Bronchial epithelial cell (primary cell): Measurements from ENCODE around the gene FBN3. TPM values are rescaled to one million over a fixed set of nuclear protein-coding genes. Genes with fewer than 3 reads are reported as not detected.
"Not testable (repeated sequence)": the region's sequence is repeated elsewhere in the genome, so short reads cannot be mapped to it uniquely, and the experiment has no call there.

Experiments
- DNase-seq: peaks from one replicate; pipeline ENCODE4 v3.0.0-alpha.2; 2010; ENCODE audit warnings: low read depth
- FAIRE-seq: peaks from 2 replicates; lab custom pipeline; 2011; peaks lifted over from hg19 to GRCh38; lab: Jason Lieb, UNC
- H3K27me3 ChIP-seq: 2 replicates; pipeline ENCODE4 v1.5.1; 2011; ENCODE audit warnings: low read length; ENCODE audit not compliant: control insufficient read depth, insufficient read depth
- H3K36me3 ChIP-seq: 2 replicates; pipeline ENCODE4 v1.5.1; 2011; ENCODE audit warnings: low read length; ENCODE audit not compliant: control insufficient read depth, insufficient read depth
- H3K4me3 ChIP-seq: 2 replicates; pipeline ENCODE4 v1.5.1; 2011; ENCODE audit warnings: mild to moderate bottlenecking, low read depth, low read length, control low read depth
- CTCF ChIP-seq: IDR thresholded peaks from 2 replicates; pipeline ENCODE4 v1.5.1; 2011; ENCODE audit warnings: mild to moderate bottlenecking, moderate library complexity, low read length, control low read depth, inconsistent platforms; ENCODE audit not compliant: insufficient read depth, severe bottlenecking
- total RNA-seq: library from RNA; depleted of rRNA; stranded (reverse); fragments of >200 nt; gene quantifications from 2 replicates; pipeline ENCODE4 v1.2.1, GENCODE V29; 2014

The FBN3 gene
- total RNA-seq, 1 donor from 2014 or later = not detected

GRCh38 chr19:8030960-8031359 lies 118.4 kb downstream of the FBN3 start:
- FAIRE-seq (no peak), DNase-seq (no peak)
- no peaks in the 10 kb centered on the region for H3K27me3 ChIP-seq
- no peak overlapping the region for H3K4me3 ChIP-seq
- H3K36me3 ChIP-seq = no peaks in the 10 kb centered on the region
- no peak for TF ChIP-seq CTCF

GRCh38 chr19:8028951-8029491 lies 120.4 kb downstream of the FBN3 start:
- H3K27me3 ChIP-seq = no peaks in the 10 kb centered on the region
- H3K36me3 ChIP-seq = no peaks in the 10 kb centered on the region
- TF ChIP-seq CTCF = no peak
- DNase-seq = no peak
- no peak overlapping the region for H3K4me3 ChIP-seq
- no peak for FAIRE-seq

- no peaks in the 10 kb centered on the region for H3K36me3 ChIP-seq
- FAIRE-seq (no peak), DNase-seq (no peak)
- TF ChIP-seq CTCF = no peak
- no peaks in the 10 kb centered on the region for H3K27me3 ChIP-seq
- no peak overlapping the region for H3K4me3 ChIP-seq
Measured at GRCh38 chr19:8025316-8025715, 124.1 kb downstream of the FBN3 start.

- not testable (repeated sequence) for FAIRE-seq, H3K36me3 ChIP-seq, H3K27me3 ChIP-seq, H3K4me3 ChIP-seq, DNase-seq
Measured at GRCh38 chr19:8024256-8024655, 125.1 kb downstream of the FBN3 start.

GRCh38 chr19:8023371-8023770 lies 126.0 kb downstream of the FBN3 start:
- Histone ChIP-seq H3K27me3 (no peaks in the 10 kb centered on the region), H3K36me3 (no peaks in the 10 kb centered on the region), H3K4me3 (no peak overlapping the region)
- DNase-seq (no peak), FAIRE-seq (no peak)
- no peak for TF ChIP-seq CTCF

- FAIRE-seq = no peak
- no peak for TF ChIP-seq CTCF
Measured at GRCh38 chr19:8022275-8022674, 127.1 kb downstream of the FBN3 start.

More at GRCh38 chr19:8022275-8022674, 127.1 kb downstream of the FBN3 start:
- H3K27me3 ChIP-seq = no peaks in the 10 kb centered on the region
- no peak for DNase-seq
- H3K36me3 ChIP-seq = no peaks in the 10 kb centered on the region
- H3K4me3 ChIP-seq = no peak overlapping the region
